ENCODE results near the gene CPA1.

CPA1 gene

GRCh38 chr7:130352194-130353074 is 27.9 kb upstream of the CPA1 start:
- Histone ChIP-seq H3K9me3 (no peaks in the 10 kb centered on the region), H3K36me3 (no peaks in the 10 kb centered on the region), H3K27me3 (no peaks in the 10 kb centered on the region), H3K4me3 (ENCODE audit: low read depth, low read length) (no peak overlapping the region), H3K4me1 (no peaks in the 10 kb centered on the region; the same call in 1 of the 2 replicates)
- no peak for TF ChIP-seq CTCF (IDR thresholded peaks at IDR 0.05; ENCODE audit: low read depth, low read length)
- no peak for DNase-seq

GRCh38 chr7:130353196-130353595 is 27.1 kb upstream of the CPA1 start:
- Histone ChIP-seq H3K4me1 (no peaks in the 10 kb centered on the region; the same call in 1 of the 2 replicates), H3K4me3 (ENCODE audit: low read depth, low read length) (no peak overlapping the region), H3K9me3 (no peaks in the 10 kb centered on the region), H3K36me3 (no peaks in the 10 kb centered on the region), H3K27me3 (no peaks in the 10 kb centered on the region)
- TF ChIP-seq CTCF (IDR thresholded peaks at IDR 0.05; ENCODE audit: low read depth, low read length) = no peak
- DNase-seq = no peak

- no peak for DNase-seq
- Histone ChIP-seq H3K9me3 (no peaks in the 10 kb centered on the region), H3K36me3 (no peaks in the 10 kb centered on the region), H3K4me1 (no peaks in the 10 kb centered on the region; the same call in 1 of the 2 replicates), H3K27me3 (no peaks in the 10 kb centered on the region), H3K4me3 (ENCODE audit: low read depth, low read length) (no peak overlapping the region)
- TF ChIP-seq CTCF (IDR thresholded peaks at IDR 0.05; ENCODE audit: low read depth, low read length) = no peak
Observed at GRCh38 chr7:130356121-130356875, 24.0 kb upstream of the CPA1 start.

GRCh38 chr7:130356876-130357611 is 23.2 kb upstream of the CPA1 start:
- no peaks in the 10 kb centered on the region for H3K27me3 ChIP-seq
- DNase-seq = no peak
- no peaks in the 10 kb centered on the region for H3K36me3 ChIP-seq
- no peaks in the 10 kb centered on the region; the same call in 1 of the 2 replicates for H3K4me1 ChIP-seq
- H3K4me3 ChIP-seq (ENCODE audit: low read depth, low read length) = no peak overlapping the region
- no peak for TF ChIP-seq CTCF (IDR thresholded peaks at IDR 0.05; ENCODE audit: low read depth, low read length)
- no peaks in the 10 kb centered on the region for H3K9me3 ChIP-seq

GRCh38 chr7:130358471-130358870 is 21.8 kb upstream of the CPA1 start:
- Histone ChIP-seq H3K9me3 (no peaks in the 10 kb centered on the region), H3K4me1 (no peaks in the 10 kb centered on the region; the same call in 1 of the 2 replicates), H3K4me3 (ENCODE audit: low read depth, low read length) (no peak overlapping the region), H3K27me3 (no peaks in the 10 kb centered on the region), H3K36me3 (no peaks in the 10 kb centered on the region)
- TF ChIP-seq CTCF (IDR thresholded peaks at IDR 0.05; ENCODE audit: low read depth, low read length) = no peak
- DNase-seq = no peak
